HG03378 (cell line): ENCODE results near the gene CCNA2.

Experiments used
- ATAC-seq: cut with Tn5 transposase; IDR thresholded peaks from one replicate; pipeline ENCODE4 v1.9.1; 2021; ENCODE audit warnings: mild to moderate bottlenecking, moderate library complexity; ENCODE audit not compliant: unreplicated experiment

The CCNA2 gene

GRCh38 chr4:121806411-121806810 is 17.3 kb downstream of the CCNA2 start:
- ATAC-seq = no peak

GRCh38 chr4:121801715-121802075 is 22.0 kb downstream of the CCNA2 start:
- ATAC-seq = no peak

- ATAC-seq = peak; percentile 78
These were observed 22.5 kb downstream of the CCNA2 start, which contains the start of gene EXOSC9 for GRCh38 chr4:121800961-121801714. EXOSC9 (plus strand) TSS chr4:121801323; CDS start chr4:121801425, 102 bp downstream.

- peak; percentile 12 for ATAC-seq
These were observed 23.1 kb downstream of the CCNA2 start for GRCh38 chr4:121800638-121800960.

- ATAC-seq = no peak
These were observed 23.7 kb downstream of the CCNA2 start for GRCh38 chr4:121799867-121800501.

- no peak for ATAC-seq
These were observed 24.4 kb downstream of the CCNA2 start for GRCh38 chr4:121799208-121799823.

GRCh38 chr4:121796283-121796682 is 27.4 kb downstream of the CCNA2 start:
- ATAC-seq = no peak

- no peak for ATAC-seq
These were observed 29.0 kb downstream of the CCNA2 start for GRCh38 chr4:121794505-121795188.

- no peak for ATAC-seq
These were observed 30.7 kb downstream of the CCNA2 start for GRCh38 chr4:121792966-121793365.

- no peak for ATAC-seq
These were observed 32.2 kb downstream of the CCNA2 start for GRCh38 chr4:121791481-121791880.

- ATAC-seq = no peak
These were observed 32.7 kb downstream of the CCNA2 start for GRCh38 chr4:121790976-121791375.

GRCh38 chr4:121789960-121790829 is 33.5 kb downstream of the CCNA2 start:
- no peak for ATAC-seq

- no peak for ATAC-seq
These were observed 34.2 kb downstream of the CCNA2 start for GRCh38 chr4:121789455-121789854.

GRCh38 chr4:121788896-121789295 is 34.8 kb downstream of the CCNA2 start:
- peak; percentile 81 for ATAC-seq

- ATAC-seq = no peak
These were observed 37.5 kb downstream of the CCNA2 start for GRCh38 chr4:121786221-121786620.

GRCh38 chr4:121785479-121785878 is 38.2 kb downstream of the CCNA2 start:
- ATAC-seq = no peak

- ATAC-seq = no peak
These were observed 38.7 kb downstream of the CCNA2 start for GRCh38 chr4:121784975-121785374.

GRCh38 chr4:121784401-121784800 is 39.3 kb downstream of the CCNA2 start:
- ATAC-seq = no peak

GRCh38 chr4:121783210-121783609 is 40.5 kb downstream of the CCNA2 start:
- no peak for ATAC-seq

- ATAC-seq = no peak
These were observed 44.6 kb downstream of the CCNA2 start for GRCh38 chr4:121778991-121779628.
